Renal pelvis (tissue), 12 donors: ENCODE data around the gene REEP5. TPM values are rescaled to one million over a fixed set of nuclear protein-coding genes. Genes with fewer than 3 reads are reported as not detected.
A peak's percentile ranks its signal among the peaks of the same experiment; 100 is the strongest.
"Not testable (repeated sequence)": the region's sequence is repeated elsewhere in the genome, so short reads cannot be mapped to it uniquely, and the experiment has no call there.

Experiments used
- DNase-seq: peaks from one replicate; pipeline ENCODE4 v3.0.0-alpha.2; 2013
- long read RNA-seq, 16 experiments: transcript quantifications; one replicate each; lab custom pipeline, GENCODE V29; 2026
- polyA plus RNA-seq, 3 donors: library from polyadenylated mRNA; unstranded; fragments of 120-200 nt; gene quantifications; one replicate each; pipeline ENCODE4 v1.2.1, GENCODE V29; 2013; ENCODE audit not compliant: insufficient read length in 3 of 3

The REEP5 gene
- 100 to 1,000 TPM in 1 of 3 donors, 10 to 100 TPM in 2; 94.3 to 107 (median 97.3) TPM for polyA plus RNA-seq
- long read RNA-seq, donor 1, transcript REEP5-202 (5 exons, 3,326 nt) = major isoform, 67 of 72 reads
- long read RNA-seq, donor 1, partial matches to known transcripts = 5 of 72 reads
- long read RNA-seq, donor 1, other reads (novel, unspliced or antisense) = 0 of 72 reads
- long read RNA-seq, donor 2, transcript REEP5-202 (5 exons, 3,326 nt) = major isoform, 79 of 79 reads
- long read RNA-seq, donor 2, partial matches to known transcripts = 0 of 79 reads
- long read RNA-seq, donor 2, other reads (novel, unspliced or antisense) = 0 of 79 reads
- long read RNA-seq, donor 3, transcript REEP5-202 (5 exons, 3,326 nt) = major isoform, 58 of 60 reads
- long read RNA-seq, donor 3, partial matches to known transcripts = 0 of 60 reads
- long read RNA-seq, donor 3, other reads (novel, unspliced or antisense) = 0 of 60 reads
- long read RNA-seq, donor 4, transcript REEP5-202 (5 exons, 3,326 nt) = major isoform, 93 of 103 reads
- long read RNA-seq, donor 4, partial matches to known transcripts = 9 of 103 reads
- long read RNA-seq, donor 4, other reads (novel, unspliced or antisense) = 0 of 103 reads
- long read RNA-seq, donor 5, transcript REEP5-202 (5 exons, 3,326 nt) = major isoform, 31 of 31 reads
- long read RNA-seq, donor 5, partial matches to known transcripts = 0 of 31 reads
- long read RNA-seq, donor 5, other reads (novel, unspliced or antisense) = 0 of 31 reads
- long read RNA-seq, donor 6, transcript REEP5-202 (5 exons, 3,326 nt) = major isoform, 60 of 60 reads
- long read RNA-seq, donor 6, partial matches to known transcripts = 0 of 60 reads
- long read RNA-seq, donor 6, other reads (novel, unspliced or antisense) = 0 of 60 reads
- long read RNA-seq, donor 7, transcript REEP5-202 (5 exons, 3,326 nt) = major isoform, 97 of 103 reads
- long read RNA-seq, donor 7, partial matches to known transcripts = 6 of 103 reads
- long read RNA-seq, donor 7, other reads (novel, unspliced or antisense) = 0 of 103 reads
- long read RNA-seq, donor 8, transcript REEP5-202 (5 exons, 3,326 nt) = major isoform, 18 of 18 reads
- long read RNA-seq, donor 8, partial matches to known transcripts = 0 of 18 reads
- long read RNA-seq, donor 8, other reads (novel, unspliced or antisense) = 0 of 18 reads
- long read RNA-seq, donor 9, transcript REEP5-202 (5 exons, 3,326 nt) = major isoform, 81 of 87 reads
- long read RNA-seq, donor 9, partial matches to known transcripts = 6 of 87 reads
- long read RNA-seq, donor 9, other reads (novel, unspliced or antisense) = 0 of 87 reads
- long read RNA-seq, donor 10, transcript REEP5-202 (5 exons, 3,326 nt) = major isoform, 56 of 56 reads
- long read RNA-seq, donor 10, partial matches to known transcripts = 0 of 56 reads
- long read RNA-seq, donor 10, other reads (novel, unspliced or antisense) = 0 of 56 reads
- long read RNA-seq, donor 11, transcript REEP5-202 (5 exons, 3,326 nt) = major isoform, 53 of 58 reads
- long read RNA-seq, donor 11, partial matches to known transcripts = 5 of 58 reads
- long read RNA-seq, donor 11, other reads (novel, unspliced or antisense) = 0 of 58 reads
- long read RNA-seq, donor 12, transcript REEP5-202 (5 exons, 3,326 nt) = major isoform, 97 of 115 reads
- long read RNA-seq, donor 12, partial matches to known transcripts = 18 of 115 reads
- long read RNA-seq, donor 12, other reads (novel, unspliced or antisense) = 0 of 115 reads
- long read RNA-seq, donor 13, transcript REEP5-202 (5 exons, 3,326 nt) = major isoform, 39 of 44 reads
- long read RNA-seq, donor 13, partial matches to known transcripts = 5 of 44 reads
- long read RNA-seq, donor 13, other reads (novel, unspliced or antisense) = 0 of 44 reads
- long read RNA-seq, donor 14, transcript REEP5-202 (5 exons, 3,326 nt) = major isoform, 112 of 124 reads
- long read RNA-seq, donor 14, partial matches to known transcripts = 12 of 124 reads
- long read RNA-seq, donor 14, other reads (novel, unspliced or antisense) = 0 of 124 reads
- long read RNA-seq, donor 15, transcript REEP5-202 (5 exons, 3,326 nt) = major isoform, 93 of 100 reads
- long read RNA-seq, donor 15, partial matches to known transcripts = 6 of 100 reads
- long read RNA-seq, donor 15, other reads (novel, unspliced or antisense) = 0 of 100 reads
- long read RNA-seq, donor 16, transcript REEP5-202 (5 exons, 3,326 nt) = major isoform, 95 of 100 reads
- long read RNA-seq, donor 16, partial matches to known transcripts = 5 of 100 reads
- long read RNA-seq, donor 16, other reads (novel, unspliced or antisense) = 0 of 100 reads

- DNase-seq = peak; percentile 83
Measured at GRCh38 chr5:112921833-112922817, at the start of gene REEP5. TSS of gene REEP5 (minus strand) at chr5:112922227. CDS start at chr5:112922190, 37 bp downstream.

DNA sequence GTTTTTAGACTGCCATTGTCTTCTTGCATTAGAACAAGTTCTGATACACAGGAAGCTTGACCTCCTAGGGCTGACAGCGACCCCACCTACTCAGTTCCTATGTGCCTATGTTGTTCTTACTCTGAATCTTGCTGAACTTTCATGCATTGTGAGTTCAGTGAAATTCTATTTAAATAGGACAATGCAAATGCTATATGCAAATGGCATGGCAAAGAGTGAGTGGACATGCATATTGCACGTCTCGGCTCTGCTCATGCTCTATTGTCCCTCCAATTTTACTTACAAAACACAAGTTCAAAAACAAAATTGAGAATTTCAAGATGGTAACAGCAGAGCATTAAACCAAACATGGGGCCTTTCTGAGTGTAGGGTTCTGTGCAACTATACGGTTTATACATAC lies 49.2 kb upstream of the REEP5 start:
- no peak for DNase-seq

DNA sequence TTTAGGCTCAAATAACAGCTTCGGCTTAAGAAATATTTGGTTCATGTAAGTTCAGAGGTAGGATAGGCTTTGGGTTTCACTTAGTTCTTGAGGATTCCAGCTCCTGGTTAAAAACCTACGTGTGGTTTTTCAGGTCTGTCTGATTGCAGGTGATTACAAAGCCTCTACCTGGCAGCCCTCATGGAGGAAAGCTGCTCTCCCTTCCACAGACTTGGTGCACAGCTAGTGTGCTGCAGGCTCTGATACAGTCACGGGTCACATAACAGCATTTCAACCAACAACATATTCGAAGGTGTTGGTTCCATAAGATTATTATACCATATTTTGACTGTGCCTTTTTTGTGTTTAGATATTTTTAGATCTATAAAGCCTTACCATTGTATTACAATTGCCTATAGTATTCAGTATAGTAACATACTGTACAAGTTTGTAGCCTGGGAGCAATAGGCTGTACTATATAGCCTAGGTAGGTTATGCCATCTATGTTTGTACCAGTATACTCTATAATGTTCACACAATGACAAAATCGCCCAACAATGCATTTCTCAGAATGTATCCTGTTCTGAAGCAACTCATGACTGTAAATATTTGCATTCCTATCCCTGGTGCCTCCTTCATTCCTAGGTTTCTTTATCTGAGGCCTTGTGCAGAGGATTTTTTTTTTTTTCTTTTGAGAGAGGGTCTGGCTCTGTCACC lies 46.5 kb upstream of the REEP5 start:
- DNase-seq = no peak

GRCh38 chr5:112967520-112968083 lies 45.6 kb upstream of the REEP5 start:
- no peak for DNase-seq

- DNase-seq = no peak
Measured at GRCh38 chr5:112965733-112966306, 43.8 kb upstream of the REEP5 start.

DNA sequence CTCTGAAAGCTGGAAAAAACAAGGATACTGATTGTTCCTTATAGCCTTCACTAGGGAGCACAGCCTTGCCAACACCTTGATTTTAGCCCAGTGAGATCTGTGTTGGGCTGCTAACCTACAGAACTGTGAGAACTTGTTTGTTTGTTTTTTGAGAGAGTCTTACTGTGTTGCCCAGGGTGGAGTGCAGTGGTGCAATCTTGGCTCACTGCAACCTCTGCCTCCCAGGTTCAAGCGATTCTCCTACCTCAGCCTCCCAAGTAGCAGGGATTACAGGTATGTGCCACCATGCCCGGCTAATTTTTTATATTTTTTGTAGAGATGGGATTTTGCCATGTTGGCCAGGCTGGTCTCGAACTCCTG lies 41.3 kb upstream of the REEP5 start:
- DNase-seq = not testable (repeated sequence)

- DNase-seq = no peak
Measured at GRCh38 chr5:112960863-112961504, 39.0 kb upstream of the REEP5 start.

DNA sequence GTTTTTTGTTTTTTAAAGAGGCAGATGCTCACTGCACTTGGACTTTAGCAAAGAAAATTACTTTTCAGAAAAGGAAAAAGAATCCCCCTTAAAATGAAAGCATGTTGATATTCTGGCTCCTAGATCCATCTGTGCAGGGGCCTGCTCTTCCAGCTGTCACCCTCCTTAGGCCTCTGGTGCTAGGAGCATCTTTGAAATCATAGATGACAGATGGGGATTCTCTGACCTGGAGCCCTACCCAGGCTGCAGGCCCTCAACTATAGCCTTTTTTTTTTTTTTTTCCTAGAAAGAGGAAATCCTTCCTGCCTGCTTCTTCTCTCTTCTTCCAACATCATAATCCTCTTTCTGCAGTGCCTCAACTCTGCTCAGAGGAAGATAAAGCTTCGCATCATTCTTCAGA lies 38.3 kb upstream of the REEP5 start:
- DNase-seq = no peak

DNA sequence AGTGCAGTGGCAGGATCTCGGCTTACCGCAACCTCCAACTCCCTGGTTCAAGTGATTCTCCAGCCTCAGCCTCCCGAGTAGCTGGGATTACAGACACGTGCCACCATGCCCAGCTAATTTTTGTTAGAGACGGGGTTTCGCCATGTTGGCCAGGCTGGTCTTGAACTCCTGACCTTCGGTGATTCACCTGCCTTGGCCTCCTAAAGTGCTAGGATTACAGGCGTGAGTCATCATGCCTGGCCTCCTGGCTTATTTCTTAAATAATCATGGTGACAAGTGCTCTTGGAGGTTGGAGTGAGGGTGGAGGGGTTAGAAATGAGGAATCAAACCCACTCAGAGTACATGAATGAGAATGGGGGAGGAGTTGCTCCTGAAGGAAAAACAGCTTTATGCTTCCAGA lies 37.8 kb upstream of the REEP5 start:
- not testable (repeated sequence) for DNase-seq

GRCh38 chr5:112958093-112959088 lies 36.4 kb upstream of the REEP5 start:
- no peak for DNase-seq

DNA sequence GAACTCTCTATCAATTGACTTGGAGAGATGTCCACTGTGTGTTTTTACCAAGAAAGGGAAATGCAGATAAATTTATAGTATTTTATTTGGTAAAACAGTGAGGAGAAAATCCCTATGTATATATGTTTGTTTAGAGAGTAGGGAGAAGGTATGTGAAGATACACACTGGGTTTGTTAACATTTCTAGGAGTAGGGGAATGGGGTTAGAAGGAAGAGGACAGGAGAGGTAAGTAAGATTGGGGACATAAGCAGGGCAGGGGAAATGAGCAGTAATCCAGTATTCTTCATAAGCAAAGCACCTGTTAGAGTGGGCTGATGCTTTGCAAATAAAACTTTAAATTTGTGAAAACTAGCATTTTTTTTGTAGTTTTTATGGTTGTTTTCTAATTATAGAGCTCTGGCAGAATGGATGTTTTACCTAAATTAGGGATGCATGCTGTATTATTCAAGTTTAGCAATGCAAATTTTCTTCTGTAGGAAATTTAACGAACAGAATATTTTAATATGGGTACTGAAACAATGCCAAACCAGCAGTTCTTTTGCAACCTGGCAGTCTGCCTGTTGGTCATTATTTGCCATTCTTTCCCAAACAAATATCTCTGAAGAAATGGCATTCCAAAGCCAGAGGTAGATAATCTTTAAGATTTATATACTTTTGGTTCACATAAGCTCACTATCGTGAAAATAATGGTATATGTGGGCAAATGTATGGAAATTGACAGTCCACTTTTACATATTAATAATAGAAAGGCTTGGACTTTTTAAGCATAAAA lies 35.2 kb upstream of the REEP5 start:
- DNase-seq = no peak

DNA sequence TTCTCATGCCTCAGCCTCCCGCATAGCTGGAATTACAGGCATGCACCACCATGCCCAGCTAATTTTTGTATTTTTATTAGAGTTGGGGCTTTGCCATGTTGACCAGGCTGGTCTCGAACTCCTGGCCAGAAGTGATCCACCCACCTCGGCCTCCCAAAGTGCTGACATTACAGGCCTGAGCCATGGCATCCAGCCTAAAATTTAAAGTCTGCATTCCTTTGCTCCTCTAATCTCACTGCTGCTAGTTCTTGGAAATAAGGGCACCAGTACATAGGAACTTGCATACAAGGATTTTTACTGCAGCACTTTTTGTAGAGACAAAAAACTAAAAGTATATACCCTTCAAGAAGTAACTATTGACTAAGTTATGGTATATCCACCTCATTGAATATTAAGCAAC lies 34.6 kb upstream of the REEP5 start:
- no peak for DNase-seq

GRCh38 chr5:112951124-112951702 lies 29.2 kb upstream of the REEP5 start:
- DNase-seq = no peak

DNA sequence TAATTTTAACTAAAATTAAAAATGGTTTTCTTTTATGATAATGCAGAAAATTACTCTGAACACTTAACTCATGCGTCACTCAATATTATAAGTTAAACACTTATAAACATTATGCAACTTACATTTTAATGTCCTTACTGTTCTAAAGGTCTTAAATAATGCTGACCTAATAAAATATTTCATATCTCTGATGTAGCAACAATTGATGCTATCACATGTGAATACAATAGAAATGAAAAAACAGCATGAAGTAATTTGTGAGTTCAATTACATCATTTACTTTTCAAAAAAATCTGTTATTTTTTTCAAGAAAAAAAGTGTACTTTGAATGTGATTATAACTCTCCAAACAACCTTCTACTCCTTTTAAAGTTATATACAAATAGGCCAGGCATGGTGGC lies 26.4 kb upstream of the REEP5 start:
- no peak for DNase-seq
